Effector memory CD8-positive, alpha-beta T cell (primary cell): ENCODE measurements around the gene DLL4.

Experiments
- ATAC-seq: fragments of 150-1000 bp; cut with Tn5 transposase; replicated peaks from 2 replicates; pipeline ENCODE4 v1.10.0; 2021; ENCODE audit warnings: mild to moderate bottlenecking, moderate library complexity
- DNase-seq, 3 experiments: peaks; one replicate each; pipeline ENCODE4 v3.0.0; 2021
- H3K27ac Mint-ChIP-seq, 2 donors: one replicate each; pipeline ENCODE4 v1.8.0; 2022; ENCODE audit warnings: mild to moderate bottlenecking in 2 of 2, mixed read lengths in 2 of 2, moderate library complexity in 2 of 2
- H3K27me3 Mint-ChIP-seq, 2 donors: one replicate each; pipeline ENCODE4 v1.8.0; 2022; ENCODE audit warnings: mixed read lengths in 2 of 2
- H3K36me3 Mint-ChIP-seq: one replicate; pipeline ENCODE4 v1.8.0; 2022; ENCODE audit warnings: mild to moderate bottlenecking, moderate library complexity, mixed read lengths; ENCODE audit not compliant: insufficient read depth
- H3K4me1 Mint-ChIP-seq, 2 donors: one replicate each; pipeline ENCODE4 v1.8.0; 2022; ENCODE audit warnings: low read depth in 2 of 2, mixed read lengths in 2 of 2
- H3K4me3 Mint-ChIP-seq, 2 donors: one replicate each; pipeline ENCODE4 v1.8.0; 2022; ENCODE audit warnings: mild to moderate bottlenecking in 2 of 2, mixed read lengths in 2 of 2, moderate library complexity in 2 of 2
- H3K9me3 Mint-ChIP-seq, 2 donors: one replicate each; pipeline ENCODE4 v1.8.0; 2022; ENCODE audit warnings: mixed read lengths in 2 of 2

DLL4 gene

DNA sequence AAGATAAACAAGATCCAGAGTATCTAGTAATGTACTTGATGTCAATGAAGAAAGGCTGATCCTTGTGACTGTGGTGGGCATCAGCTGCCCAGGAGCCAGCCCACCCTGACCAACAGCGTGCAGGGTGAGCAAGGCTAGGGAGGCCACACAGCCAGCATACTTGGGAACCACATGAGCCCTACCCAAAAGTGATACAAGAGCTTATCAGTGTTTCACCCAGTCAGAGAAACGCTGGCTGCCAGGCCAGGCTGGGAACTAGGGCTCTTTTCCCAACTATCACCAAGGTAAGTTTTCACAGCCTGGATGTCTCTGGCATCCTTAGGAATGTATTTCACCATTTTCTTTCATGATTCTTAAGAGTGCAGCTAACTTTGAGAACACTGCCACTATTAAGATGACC is 49.0 kb downstream of the DLL4 start:
- ATAC-seq (no peak), DNase-seq (no peak)
- H3K36me3 Mint-ChIP-seq, result peaks cover 42% of the 10 kb centered on the region
- H3K27me3 Mint-ChIP-seq, result no peaks in the 10 kb centered on the region
- H3K9me3 Mint-ChIP-seq, result no peaks in the 10 kb centered on the region
- H3K4me3 Mint-ChIP-seq, result no peak overlapping the region
- H3K27ac Mint-ChIP-seq, result peak overlapping the region in 1 of 2 donors; percentile 65
- H3K4me1 Mint-ChIP-seq, result no peaks in the 10 kb centered on the region

DNA sequence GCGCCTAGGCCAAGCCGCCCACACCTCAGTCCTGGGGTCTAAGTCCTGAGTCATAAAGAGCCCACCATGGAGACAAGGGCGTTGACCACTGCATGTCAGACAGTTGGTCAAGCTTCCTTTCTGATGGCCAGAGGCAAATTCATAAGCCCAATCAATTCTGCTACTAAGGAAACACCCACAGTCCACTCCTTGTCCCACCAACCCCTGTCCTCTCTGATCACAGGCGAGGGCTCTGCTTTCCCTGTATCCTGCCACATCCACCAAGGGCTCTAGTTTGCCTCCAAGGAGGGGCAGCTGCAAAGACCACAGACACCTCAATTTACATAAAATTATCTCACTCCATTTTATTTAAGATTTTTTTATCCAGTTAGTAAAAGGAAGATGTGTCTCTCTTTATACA is 49.4 kb downstream of the DLL4 start:
- peaks cover 46% of the 10 kb centered on the region for H3K36me3 Mint-ChIP-seq
- peak overlapping the region in 1 of 2 donors; percentile 65 for H3K27ac Mint-ChIP-seq
- H3K4me3 Mint-ChIP-seq, result no peak overlapping the region
- no peaks in the 10 kb centered on the region for H3K27me3 Mint-ChIP-seq
- ATAC-seq (no peak), DNase-seq (no peak)
- H3K9me3 Mint-ChIP-seq, result no peaks in the 10 kb centered on the region
- no peaks in the 10 kb centered on the region for H3K4me1 Mint-ChIP-seq

DNA sequence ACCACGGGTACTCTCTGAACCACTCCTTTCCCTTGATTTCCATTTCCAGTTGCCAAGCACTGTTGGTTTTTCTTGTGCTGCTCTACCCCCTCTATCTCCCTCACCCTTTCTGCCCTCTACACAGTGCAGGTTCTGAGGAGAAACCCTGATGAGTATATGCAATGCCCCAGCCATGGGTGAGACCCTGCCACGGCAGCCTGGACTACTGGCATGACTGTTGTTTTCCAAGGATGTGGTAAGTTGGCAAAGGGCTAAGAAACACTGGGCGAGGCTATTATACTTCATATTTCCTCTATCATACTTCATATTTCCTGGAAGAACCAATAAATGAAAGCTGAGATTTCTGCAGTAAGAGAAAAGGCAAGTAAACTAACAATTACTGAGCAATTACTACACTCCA is 52.0 kb downstream of the DLL4 start:
- Mint-ChIP-seq H3K36me3 (peaks cover 72% of the 10 kb centered on the region), H3K4me1 (no peaks in the 10 kb centered on the region), H3K9me3 (no peaks in the 10 kb centered on the region), H3K27me3 (no peaks in the 10 kb centered on the region), H3K4me3 (no peak overlapping the region), H3K27ac (peak overlapping the region in 1 of 2 donors; percentile 0)
- ATAC-seq, result no peak
- no peak for DNase-seq

DNA sequence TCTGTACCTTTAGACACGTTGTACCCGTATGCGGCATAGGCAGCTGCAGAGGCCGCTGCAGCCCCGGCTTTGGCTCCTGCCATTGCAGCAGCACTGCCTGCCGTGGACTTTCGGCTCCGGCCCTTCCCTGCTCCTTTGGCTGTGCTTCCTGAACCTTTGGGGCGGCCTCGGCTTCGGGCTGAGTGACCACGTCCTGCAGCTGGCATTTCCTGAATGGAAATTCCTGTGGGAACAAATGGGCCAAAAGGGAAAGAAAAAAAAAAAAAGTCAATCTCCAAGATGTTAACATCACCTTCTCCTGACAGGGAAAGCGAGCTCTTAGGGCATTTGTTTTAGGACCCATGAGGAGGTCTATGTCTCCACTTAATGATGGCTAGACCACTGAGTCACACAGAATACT is 53.7 kb downstream of the DLL4 start:
- no peak for DNase-seq
- ATAC-seq, result no peak
- Mint-ChIP-seq H3K4me3 (no peak overlapping the region), H3K4me1 (no peaks in the 10 kb centered on the region), H3K36me3 (peaks cover 89% of the 10 kb centered on the region), H3K27ac (no peak overlapping the region), H3K9me3 (no peaks in the 10 kb centered on the region), H3K27me3 (no peaks in the 10 kb centered on the region)

DNA sequence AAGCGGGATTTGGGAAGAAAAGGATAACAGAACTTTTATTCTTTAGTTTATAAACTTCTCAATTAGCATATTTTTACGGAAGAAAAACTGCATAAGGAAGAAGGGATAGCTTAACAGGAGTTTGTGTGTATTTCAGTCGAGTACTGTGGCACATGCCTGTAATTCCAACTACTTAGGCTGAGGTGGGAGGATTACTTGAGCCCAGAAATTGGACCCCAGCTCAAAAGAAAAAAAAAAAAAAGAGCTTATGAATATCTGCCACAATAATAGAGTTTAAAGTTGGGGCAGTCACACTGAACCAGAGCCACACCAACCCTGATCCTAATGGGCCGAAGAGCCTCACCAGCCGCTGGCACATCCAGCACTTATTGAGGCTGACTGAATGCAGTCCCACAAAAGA is 55.3 kb downstream of the DLL4 start:
- no peak for ATAC-seq
- no peaks in the 10 kb centered on the region for H3K4me1 Mint-ChIP-seq

DNA sequence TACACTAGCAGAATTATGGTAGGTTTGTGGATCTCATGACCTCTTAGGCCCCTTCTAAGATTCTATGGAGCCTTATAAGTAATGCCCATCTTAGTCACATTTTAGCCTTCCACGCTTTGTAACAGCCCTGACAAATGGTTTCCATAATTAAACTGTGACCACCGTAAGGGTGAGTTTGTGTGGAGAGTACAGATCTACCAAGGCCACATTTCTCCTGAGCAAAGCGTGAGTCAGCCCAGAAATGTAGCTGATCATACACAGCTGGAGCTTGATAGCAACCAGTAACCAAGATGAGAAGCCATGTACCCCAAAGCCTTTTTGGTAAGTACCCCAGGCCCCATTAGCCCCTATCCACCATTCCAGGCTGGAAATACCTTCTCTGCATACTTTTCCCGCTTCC is 55.8 kb downstream of the DLL4 start:
- ATAC-seq (no peak), DNase-seq (no peak)
- Mint-ChIP-seq H3K4me3 (no peak overlapping the region), H3K27me3 (no peaks in the 10 kb centered on the region), H3K4me1 (no peaks in the 10 kb centered on the region), H3K36me3 (peaks cover 76% of the 10 kb centered on the region), H3K9me3 (no peaks in the 10 kb centered on the region), H3K27ac (peak overlapping the region in 1 of 2 donors; percentile 22)

More for the DNA sequence above, 55.3 kb downstream of the DLL4 start:
- DNase-seq, result no peak
- Mint-ChIP-seq H3K9me3 (no peaks in the 10 kb centered on the region), H3K4me3 (no peak overlapping the region), H3K27me3 (no peaks in the 10 kb centered on the region), H3K27ac (peak overlapping the region in 1 of 2 donors; percentile 22), H3K36me3 (peaks cover 76% of the 10 kb centered on the region)

DNA sequence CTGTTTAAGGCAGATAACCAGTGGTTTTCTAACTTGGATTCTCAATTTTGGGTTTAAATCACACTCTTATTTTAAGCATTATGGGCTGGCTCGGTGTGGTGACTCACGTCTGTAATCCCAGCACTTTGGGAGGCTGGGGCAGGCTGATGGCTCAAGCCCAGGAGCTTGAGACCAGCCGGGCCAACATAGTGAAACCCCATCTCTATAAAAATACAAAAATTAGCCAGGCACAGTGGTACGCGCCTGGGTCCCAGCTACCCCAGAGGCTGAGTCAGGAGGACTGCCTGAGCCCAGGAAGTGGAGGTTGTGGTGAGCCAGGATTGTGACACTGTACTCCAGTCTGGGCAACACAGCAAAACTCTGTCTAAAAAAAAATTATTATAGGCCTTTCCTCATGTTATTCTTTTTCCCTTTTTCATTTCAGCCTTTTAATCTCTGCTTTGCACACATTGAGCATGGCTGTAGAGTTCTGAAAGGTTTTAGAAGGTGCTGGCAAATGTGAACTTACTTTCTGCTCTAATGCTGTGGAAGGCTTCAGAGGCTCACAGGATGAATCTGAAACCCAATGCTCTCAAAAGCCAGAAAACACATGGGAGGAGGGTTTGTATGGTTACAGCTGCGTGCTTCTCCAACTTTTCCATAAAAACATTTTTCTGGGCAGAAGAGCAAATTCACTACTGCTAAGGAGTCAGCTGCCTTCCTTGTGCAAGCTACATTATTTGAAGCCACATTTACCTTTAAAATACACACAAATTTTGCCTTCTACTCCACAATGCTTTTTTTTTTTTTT is 56.6 kb downstream of the DLL4 start:
- no peak for DNase-seq
- Mint-ChIP-seq H3K27me3 (no peaks in the 10 kb centered on the region), H3K36me3 (peaks cover 70% of the 10 kb centered on the region), H3K9me3 (no peaks in the 10 kb centered on the region), H3K4me1 (no peaks in the 10 kb centered on the region), H3K4me3 (no peak overlapping the region), H3K27ac (no peak overlapping the region)
- no peak for ATAC-seq

DNA sequence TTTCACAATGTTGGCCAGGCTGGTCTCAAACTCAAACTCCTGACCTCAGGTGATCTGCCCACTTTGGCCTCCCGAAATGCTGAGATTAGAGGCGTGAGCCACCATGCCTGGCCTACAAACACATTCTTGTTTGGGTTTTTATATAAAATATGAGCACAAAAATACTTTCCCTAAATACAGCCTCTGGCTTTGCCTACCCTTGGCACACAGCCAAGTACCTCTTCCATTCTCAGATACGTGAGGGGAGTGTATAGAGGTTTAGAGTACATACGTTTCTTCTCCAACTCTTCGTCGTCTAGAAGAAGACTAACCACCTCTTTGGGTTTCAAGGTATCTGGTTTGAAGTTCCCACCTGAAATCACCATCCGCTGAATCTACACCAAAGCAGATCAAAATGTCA is 57.7 kb downstream of the DLL4 start:
- H3K27ac Mint-ChIP-seq, result no peak overlapping the region
- peaks cover 68% of the 10 kb centered on the region for H3K36me3 Mint-ChIP-seq
- no peaks in the 10 kb centered on the region for H3K4me1 Mint-ChIP-seq

DNA sequence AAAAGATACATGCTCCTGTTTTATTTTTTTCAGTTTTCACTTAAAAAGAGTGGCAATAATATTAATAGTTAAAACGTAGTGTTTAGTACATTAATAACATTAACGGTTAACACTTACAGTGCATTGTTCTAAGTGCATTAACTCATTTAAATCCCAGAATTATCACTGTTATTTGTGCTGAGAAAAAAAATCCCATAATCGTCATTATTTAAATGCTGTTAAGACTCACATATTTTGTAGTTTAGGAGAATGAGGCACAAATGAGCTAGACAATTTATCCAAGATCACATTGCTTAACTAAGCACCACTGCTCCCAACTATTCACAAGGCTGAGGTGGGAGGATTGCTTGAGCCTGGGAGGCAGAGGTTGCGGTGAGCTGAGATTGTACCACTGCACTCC is 59.0 kb downstream of the DLL4 start:
- Mint-ChIP-seq H3K4me3 (no peak overlapping the region), H3K4me1 (no peaks in the 10 kb centered on the region), H3K27ac (no peak overlapping the region), H3K36me3 (peaks cover 55% of the 10 kb centered on the region), H3K27me3 (no peaks in the 10 kb centered on the region), H3K9me3 (no peaks in the 10 kb centered on the region)
- DNase-seq, result no peak
- ATAC-seq, result no peak

More for the DNA sequence above, 57.7 kb downstream of the DLL4 start:
- no peaks in the 10 kb centered on the region for H3K27me3 Mint-ChIP-seq
- DNase-seq (no peak), ATAC-seq (no peak)
- no peak overlapping the region for H3K4me3 Mint-ChIP-seq
- no peaks in the 10 kb centered on the region for H3K9me3 Mint-ChIP-seq
